PC-3 (cell line): ENCODE measurements around the gene PSMA3. TPM values are rescaled to one million over a fixed set of nuclear protein-coding genes. Genes with fewer than 3 reads are reported as not detected.

Source experiments
- ATAC-seq: fragments of 200-7000 bp; cut with Tn5 transposase; 2 replicates; pipeline ENCODE4 v1.9.1; 2020; ENCODE audit warnings: mild to moderate bottlenecking, moderate library complexity
- BruUV-seq: library from RNA; stranded (reverse); fragments of 400-500 nt; replicated peaks from 2 replicates; lab custom pipeline; 2021; lab: Mats Ljungman, UMichigan
- CTCF ChIA-PET: fragments of 300-600 bp; sonication (Branson Sonifier 250); formaldehyde crosslinking; loops from one replicate; lab custom pipeline; 2022; ENCODE audit warnings: antibody characterized with exemption; lab: Charles Lee
- POLR2A ChIA-PET: fragments of 300-600 bp; sonication (Branson Sonifier 250); formaldehyde crosslinking; loops from one replicate; lab custom pipeline; 2022; ENCODE audit warnings: antibody characterized with exemption; ENCODE audit not compliant: unreplicated experiment; lab: Charles Lee
- DNase-seq: peaks from one replicate; pipeline ENCODE4 v3.0.0-alpha.2; 2015
- H2AFZ ChIP-seq: fragments of 300-600 bp; sonication (generic); 2 replicates; pipeline ENCODE4 v1.6.0; 2016; ENCODE audit warnings: antibody characterized with exemption, low read length
- H3F3A ChIP-seq: fragments of 300-600 bp; sonication (generic); one replicate; pipeline ENCODE4 v1.6.0; 2017; ENCODE audit warnings: antibody characterized with exemption, low read length, control low read depth, mild to moderate bottlenecking; ENCODE audit not compliant: unreplicated experiment
- H3K27ac ChIP-seq: fragments of 300-600 bp; sonication (generic); 2 replicates; pipeline ENCODE4 v1.5.1; 2016; ENCODE audit warnings: mild to moderate bottlenecking, low read length
- H3K27me3 ChIP-seq: fragments of 300-600 bp; sonication (generic); 2 replicates; pipeline ENCODE4 v1.6.1; 2016; ENCODE audit warnings: low read length, mixed read lengths
- H3K36me3 ChIP-seq: fragments of 300-600 bp; sonication (generic); 2 replicates; pipeline ENCODE4 v1.6.1; 2016; ENCODE audit warnings: low read depth, mixed run types, low read length, mixed read lengths
- H3K4me1 ChIP-seq: fragments of 300-600 bp; sonication (generic); 2 replicates; pipeline ENCODE4 v1.5.1; 2016; ENCODE audit warnings: low read length; ENCODE audit not compliant: insufficient read depth
- H3K4me2 ChIP-seq: fragments of 300-600 bp; sonication (generic); 2 replicates; pipeline ENCODE4 v1.6.0; 2016; ENCODE audit warnings: low read length
- H3K4me3 ChIP-seq: fragments of 300-600 bp; sonication (generic); 2 replicates; pipeline ENCODE4 v1.5.1; 2016; ENCODE audit warnings: mild to moderate bottlenecking, low read length, mixed read lengths
- H3K79me2 ChIP-seq: fragments of 300-600 bp; sonication (generic); 2 replicates; pipeline ENCODE4 v1.6.1; 2017; ENCODE audit warnings: low read length, mixed read lengths
- H3K9ac ChIP-seq: fragments of 300-600 bp; sonication (generic); 2 replicates; pipeline ENCODE4 v1.6.0; 2016; ENCODE audit warnings: mild to moderate bottlenecking, low read length
- H3K9me2 ChIP-seq: fragments of 300-600 bp; sonication (generic); replicated peaks from 2 replicates; pipeline ENCODE4 v1.6.1; 2016; ENCODE audit warnings: mixed run types, low read length, mixed read lengths
- H3K9me3 ChIP-seq: fragments of 300-600 bp; sonication (generic); 2 replicates; pipeline ENCODE4 v1.6.1; 2016; ENCODE audit warnings: low read length, mixed read lengths
- H4K20me1 ChIP-seq: fragments of 300-600 bp; sonication (generic); 2 replicates; pipeline ENCODE4 v1.6.1; 2016; ENCODE audit warnings: low read length, mixed read lengths
- CTCF ChIP-seq: fragments of 300-600 bp; sonication (generic); conservative IDR thresholded peaks from 2 replicates; pipeline ENCODE4 v1.5.1; 2017; ENCODE audit warnings: antibody characterized with exemption, low read depth, mild to moderate bottlenecking, low read length
- EZH2 ChIP-seq: fragments of 300-600 bp; sonication (generic); IDR thresholded peaks from one replicate; pipeline ENCODE4 v1.6.1; 2017; ENCODE audit warnings: antibody characterized with exemption, mild to moderate bottlenecking, low read length; ENCODE audit not compliant: unreplicated experiment
- EZH2phosphoT487 ChIP-seq: fragments of 300-600 bp; sonication (generic); IDR thresholded peaks from 2 replicates; pipeline ENCODE4 v1.6.1; 2018; ENCODE audit warnings: mild to moderate bottlenecking, antibody characterized with exemption, low read length, borderline replicate concordance
- intact Hi-C: fragments of 100-400 bp; cut with micrococcal nuclease; formaldehyde crosslinking; loops from 2 replicates; pipeline ENCODE4 v1.9.0; 2023
- total RNA-seq: library from RNA; depleted of rRNA; stranded (reverse); fragments of >200 nt; gene quantifications from 2 replicates; pipeline ENCODE4 v1.2.3, GENCODE V29; 2014

PSMA3 gene
- total RNA-seq, 1 experiment from 2014 or later = 669 TPM

GRCh38 chr14:58265401-58265800 is 20.8 kb downstream of the PSMA3 start:
- peaks cover 7% of the 10 kb centered on the region; the same call in 1 of the 2 replicates for H3K79me2 ChIP-seq

GRCh38 chr14:58270628-58271027 is 26.0 kb downstream of the PSMA3 start:
- peaks cover 94% of the 10 kb centered on the region for H3K36me3 ChIP-seq
- H3K4me1 ChIP-seq = no peaks in the 10 kb centered on the region
- no peak overlapping the region for H3K27ac ChIP-seq
- no peak for TF ChIP-seq EZH2
- TF ChIP-seq EZH2phosphoT487 = no peak
- H3K27me3 ChIP-seq = no peaks in the 10 kb centered on the region
- intact Hi-C loops = no loop called here
- no TSS peak for BruUV-seq
- H3K79me2 ChIP-seq = peaks cover 45% of the 10 kb centered on the region
- H3K4me2 ChIP-seq = no peak overlapping the region
- ATAC-seq = peak; percentile 58
- ChIA-PET POLR2A (interaction anchor here (0.5 kb wide), 1 partner anchor 28 kb away, joined by 3 read pairs; the partner anchor contains the start of gene ARID4A), CTCF (no interaction called here)
- no peaks in the 10 kb centered on the region for H3K9me3 ChIP-seq
- H3K4me3 ChIP-seq = no peak overlapping the region
- H3K9ac ChIP-seq = no peak overlapping the region
- H4K20me1 ChIP-seq = peaks cover 59% of the 10 kb centered on the region
- no peak overlapping the region for H2AFZ ChIP-seq
- no peaks in the 10 kb centered on the region for H3K9me2 ChIP-seq
- H3F3A ChIP-seq = peaks cover 23% of the 10 kb centered on the region
- peak; percentile 56 for DNase-seq

More at GRCh38 chr14:58265401-58265800, 20.8 kb downstream of the PSMA3 start:
- H4K20me1 ChIP-seq = peaks cover 36% of the 10 kb centered on the region
- no peak overlapping the region for H3K4me3 ChIP-seq
- peaks cover 97% of the 10 kb centered on the region for H3K36me3 ChIP-seq
- no peaks in the 10 kb centered on the region for H3K4me1 ChIP-seq
- TF ChIP-seq CTCF = no peak
- no peak for TF ChIP-seq EZH2phosphoT487
- no peak for TF ChIP-seq EZH2
- peaks cover 34% of the 10 kb centered on the region for H3F3A ChIP-seq
- H3K9ac ChIP-seq = no peak overlapping the region
- no peak overlapping the region for H3K4me2 ChIP-seq
- no peaks in the 10 kb centered on the region for H3K9me3 ChIP-seq
- H2AFZ ChIP-seq = no peak overlapping the region
- ChIA-PET POLR2A (interaction anchor here (0.5 kb wide), 1 partner anchor 24 kb away, joined by 4 read pairs; no protein-coding TSS in a partner anchor), CTCF (no interaction called here)
- DNase-seq = no peak
- no peaks in the 10 kb centered on the region for H3K27me3 ChIP-seq
- intact Hi-C loops = no loop called here
- no peak for ATAC-seq
- H3K9me2 ChIP-seq = no peaks in the 10 kb centered on the region
- no peak overlapping the region for H3K27ac ChIP-seq
- TSS peak; percentile 0 for BruUV-seq

GRCh38 chr14:58272588-58273372 is 28.1 kb downstream of the PSMA3 start:
- DNase-seq = peak; percentile 70
- intact Hi-C loops = no loop called here
- Histone ChIP-seq H3K9me3 (no peaks in the 10 kb centered on the region), H4K20me1 (peaks cover 62% of the 10 kb centered on the region), H3K9me2 (no peaks in the 10 kb centered on the region), H3K4me1 (no peaks in the 10 kb centered on the region), H2AFZ (no peak overlapping the region), H3K27me3 (no peaks in the 10 kb centered on the region), H3K36me3 (peaks cover 83% of the 10 kb centered on the region), H3K9ac (no peak overlapping the region), H3K4me3 (no peak overlapping the region), H3K4me2 (no peak overlapping the region), H3K27ac (no peak overlapping the region), H3K79me2 (peaks cover 64% of the 10 kb centered on the region), H3F3A (peaks cover 21% of the 10 kb centered on the region)
- BruUV-seq = no TSS peak
- CTCF ChIA-PET = interaction anchor here (0.5 kb wide), 1 partner anchor 165 kb away, joined by 4 read pairs; no protein-coding TSS in a partner anchor
- peak; percentile 53 for ATAC-seq
- TF ChIP-seq EZH2phosphoT487 = no peak
- peak; percentile 62 for TF ChIP-seq CTCF
- no peak for TF ChIP-seq EZH2
- POLR2A ChIA-PET = no interaction called here
